Kidney (tissue), 22 donors: ENCODE measurements around the gene RASSF9. TPM values are rescaled to one million over a fixed set of nuclear protein-coding genes. Genes with fewer than 3 reads are reported as not detected.

ENCODE experiments used
- DNase-seq, 5 donors: peaks; one replicate each; pipeline ENCODE4 v3.0.0-alpha.2; 2013 to 2020
- FAIRE-seq: peaks from 2 replicates; lab custom pipeline; 2012; peaks lifted over from hg19 to GRCh38; lab: Jason Lieb, UNC
- H3K27ac ChIP-seq, 2 donors: one replicate each; pipeline ENCODE4 v1.7.0; 2013; ENCODE audit warnings: low read depth in 2 of 2, low read length in 2 of 2, inconsistent platforms in 1 of 2
- H3K27me3 ChIP-seq: one replicate; pipeline ENCODE4 v1.7.1; 2013; ENCODE audit warnings: low read length, inconsistent platforms; ENCODE audit not compliant: control insufficient read depth, insufficient read depth
- H3K36me3 ChIP-seq, 3 donors: one replicate each; pipeline versions ENCODE4 v1.7.0 to v1.7.1; 2013; ENCODE audit warnings: low read length in 3 of 3, control low read depth in 1 of 3, inconsistent platforms in 1 of 3; ENCODE audit not compliant: insufficient read depth in 3 of 3, control insufficient read depth in 2 of 3
- H3K4me1 ChIP-seq, 3 donors: one replicate each; pipeline versions ENCODE4 v1.7.0 to v1.7.1; 2013; ENCODE audit warnings: low read length in 3 of 3, inconsistent platforms in 1 of 3, low read depth in 1 of 3; ENCODE audit not compliant: control insufficient read depth in 2 of 3, insufficient read depth in 2 of 3
- H3K4me3 ChIP-seq, 3 donors: one replicate each; pipeline versions ENCODE4 v1.7.0 to v1.8.1; 2013; ENCODE audit warnings: low read length in 3 of 3, control low read depth in 1 of 3, inconsistent platforms in 1 of 3
- H3K9ac ChIP-seq, 3 donors: one replicate each; pipeline versions ENCODE4 v1.7.0 to v1.7.1; 2013; ENCODE audit warnings: low read length in 3 of 3, control low read depth in 1 of 3, inconsistent platforms in 1 of 3
- H3K9me3 ChIP-seq, 3 donors: one replicate each; pipeline versions ENCODE4 v1.7.0 to v1.7.1; 2013; ENCODE audit warnings: low read length in 3 of 3, control low read depth in 1 of 3, inconsistent platforms in 1 of 3; ENCODE audit not compliant: control insufficient read depth in 2 of 3, insufficient read depth in 1 of 3
- intact Hi-C: fragments of 100-400 bp; cut with DNase I; formaldehyde crosslinking; loops from one replicate; pipeline ENCODE4 v1.11.1; 2022
- long read RNA-seq, 10 donors: library from polyadenylated mRNA in 1 of 10; unstranded in 1 of 10; transcript quantifications; one replicate each; pipeline ENCODE4 v2.0.0 and lab custom pipeline, GENCODE V29; 2021 to 2026
- polyA plus RNA-seq: library from polyadenylated mRNA; stranded (reverse); fragments of 350-450 nt; fragmentation: Illumina TruSeq; extraction: RNeasy Lipid Tissue Mini Kit (QIAGEN cat#74804); gene quantifications from one replicate; pipeline ENCODE4 v1.2.3, GENCODE V29; 2014; ENCODE audit warnings: low read depth, low replicate concordance; ENCODE audit not compliant: insufficient read depth
- total RNA-seq: library from RNA; stranded (reverse); fragmentation: NEBNext Ultra II Directional; extraction: Animal tissue kit (Norgen Biotek cat#: 25700); gene quantifications from one replicate; pipeline ENCODE4 v1.2.1, GENCODE V29; 2021
- TF ChIP-seq, protein P1 (sequence below): IDR thresholded peaks from 3 replicates; pipeline ENCODE4 v1.5.1; 2012; ENCODE audit warnings: mild to moderate bottlenecking, moderate library complexity, borderline replicate concordance; ENCODE audit not compliant: insufficient read depth; ENCODE audit errors: extremely low read depth
- donor health status: control.
- donor health status: control.
- donor health status: control.
- donor health status: control.
- donor health status: control.
- donor health status: DM: yes; HTN: yes; CAD: no.
- donor health status: Normal renal cell carcinoma (clear cell type).

RASSF9 gene
- total RNA-seq (10.1 TPM), polyA plus RNA-seq (1.0 TPM)
- long read RNA-seq, donor 1, full-length matches to known transcripts: 5 of 5 reads
- long read RNA-seq, donor 1, partial matches to known transcripts: 0 of 5 reads
- long read RNA-seq, donor 1, other reads (novel, unspliced or antisense): 0 of 5 reads
- long read RNA-seq, donor 2, full-length matches to known transcripts: 8 of 8 reads
- long read RNA-seq, donor 2, partial matches to known transcripts: 0 of 8 reads
- long read RNA-seq, donor 2, other reads (novel, unspliced or antisense): 0 of 8 reads
- long read RNA-seq, donor 3, full-length matches to known transcripts: 4 of 4 reads
- long read RNA-seq, donor 3, partial matches to known transcripts: 0 of 4 reads
- long read RNA-seq, donor 3, other reads (novel, unspliced or antisense): 0 of 4 reads
- long read RNA-seq, donor 4, full-length matches to known transcripts: 3 of 3 reads
- long read RNA-seq, donor 4, partial matches to known transcripts: 0 of 3 reads
- long read RNA-seq, donor 4, other reads (novel, unspliced or antisense): 0 of 3 reads
- long read RNA-seq, donor 5, full-length matches to known transcripts: 1 of 1 reads
- long read RNA-seq, donor 5, partial matches to known transcripts: 0 of 1 reads
- long read RNA-seq, donor 5, other reads (novel, unspliced or antisense): 0 of 1 reads
- long read RNA-seq, donor 6, full-length matches to known transcripts: 5 of 5 reads
- long read RNA-seq, donor 6, partial matches to known transcripts: 0 of 5 reads
- long read RNA-seq, donor 6, other reads (novel, unspliced or antisense): 0 of 5 reads
- long read RNA-seq, donor 7, full-length matches to known transcripts: 2 of 3 reads
- long read RNA-seq, donor 7, partial matches to known transcripts: 0 of 3 reads
- long read RNA-seq, donor 7, other reads (novel, unspliced or antisense): 1 of 3 reads
- long read RNA-seq, donor 8, full-length matches to known transcripts: 3 of 3 reads
- long read RNA-seq, donor 8, partial matches to known transcripts: 0 of 3 reads
- long read RNA-seq, donor 8, other reads (novel, unspliced or antisense): 0 of 3 reads
- long read RNA-seq, donor 9, full-length matches to known transcripts: 1 of 1 reads
- long read RNA-seq, donor 9, partial matches to known transcripts: 0 of 1 reads
- long read RNA-seq, donor 9, other reads (novel, unspliced or antisense): 0 of 1 reads
- long read RNA-seq, donor 10, full-length matches to known transcripts: 7 of 7 reads
- long read RNA-seq, donor 10, partial matches to known transcripts: 0 of 7 reads
- long read RNA-seq, donor 10, other reads (novel, unspliced or antisense): 0 of 7 reads

DNA sequence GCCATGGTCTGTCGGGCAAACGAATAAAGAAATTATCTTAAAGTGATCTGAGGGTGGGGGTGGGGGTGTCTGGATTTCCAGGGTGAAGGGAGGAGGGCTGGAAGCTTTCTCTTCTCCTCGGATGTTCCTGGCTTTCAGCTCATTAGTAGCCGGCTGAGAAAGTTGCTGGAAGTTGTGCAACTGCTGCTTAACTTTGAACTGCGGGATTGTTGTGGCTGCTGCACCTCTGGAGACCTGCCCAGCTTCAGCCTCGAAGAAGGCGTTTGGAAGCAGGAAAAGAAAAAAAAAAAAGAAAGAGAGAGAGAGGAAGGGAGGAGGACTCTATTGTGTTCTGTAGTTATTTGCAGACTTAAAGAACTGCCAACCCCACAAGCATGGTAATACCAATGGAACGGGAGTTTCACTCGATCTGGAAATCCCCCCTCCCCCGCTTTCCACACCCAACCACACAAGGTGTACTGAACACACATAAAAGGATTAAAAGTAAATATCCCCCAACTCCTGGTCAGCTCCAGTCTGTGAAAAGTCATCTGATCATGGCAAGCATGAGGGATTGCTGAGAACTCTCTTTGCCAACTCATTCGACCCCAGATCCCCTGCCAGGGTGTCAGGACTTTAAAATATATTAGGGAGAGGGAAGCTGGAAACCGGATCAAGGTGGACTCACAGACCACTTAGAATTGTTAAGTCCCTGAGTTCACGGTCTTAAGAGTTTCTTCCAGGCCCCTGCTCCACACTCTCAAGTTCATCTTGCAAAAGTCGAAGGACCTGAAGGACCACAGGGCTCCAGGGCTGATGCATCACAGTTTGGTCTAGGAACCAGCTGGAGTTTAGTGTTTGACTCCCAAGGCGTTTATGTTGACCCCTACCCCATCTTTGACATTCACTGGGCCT is at the start of gene RASSF9:
RASSF9 (minus strand) TSS at position 213 of the 894 bp plus-strand sequence; CDS start at position 5, 208 bp downstream.
- intact Hi-C loops: no loop called here
- FAIRE-seq: no peak
- Histone ChIP-seq H3K27ac (peak within 1 kb of the TSS; percentile 28 to 86), H3K36me3 (no peaks in the 10 kb centered on the region), H3K4me3 (peak within 1 kb of the TSS; percentile 65 to 97 (median 80)), H3K4me1 (peaks cover 0 to 2% (median 0%) of the 10 kb centered on the region in 3 donors), H3K9me3 (no peaks in the 10 kb centered on the region), H3K9ac (peak within 1 kb of the TSS; percentile 69 to 96 (median 80)), H3K27me3 (no peaks in the 10 kb centered on the region)
- TF ChIP-seq, protein P1, sequence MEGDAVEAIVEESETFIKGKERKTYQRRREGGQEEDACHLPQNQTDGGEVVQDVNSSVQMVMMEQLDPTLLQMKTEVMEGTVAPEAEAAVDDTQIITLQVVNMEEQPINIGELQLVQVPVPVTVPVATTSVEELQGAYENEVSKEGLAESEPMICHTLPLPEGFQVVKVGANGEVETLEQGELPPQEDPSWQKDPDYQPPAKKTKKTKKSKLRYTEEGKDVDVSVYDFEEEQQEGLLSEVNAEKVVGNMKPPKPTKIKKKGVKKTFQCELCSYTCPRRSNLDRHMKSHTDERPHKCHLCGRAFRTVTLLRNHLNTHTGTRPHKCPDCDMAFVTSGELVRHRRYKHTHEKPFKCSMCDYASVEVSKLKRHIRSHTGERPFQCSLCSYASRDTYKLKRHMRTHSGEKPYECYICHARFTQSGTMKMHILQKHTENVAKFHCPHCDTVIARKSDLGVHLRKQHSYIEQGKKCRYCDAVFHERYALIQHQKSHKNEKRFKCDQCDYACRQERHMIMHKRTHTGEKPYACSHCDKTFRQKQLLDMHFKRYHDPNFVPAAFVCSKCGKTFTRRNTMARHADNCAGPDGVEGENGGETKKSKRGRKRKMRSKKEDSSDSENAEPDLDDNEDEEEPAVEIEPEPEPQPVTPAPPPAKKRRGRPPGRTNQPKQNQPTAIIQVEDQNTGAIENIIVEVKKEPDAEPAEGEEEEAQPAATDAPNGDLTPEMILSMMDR: no peak
- peak; percentile 60 to 86 (median 76) for DNase-seq

DNA sequence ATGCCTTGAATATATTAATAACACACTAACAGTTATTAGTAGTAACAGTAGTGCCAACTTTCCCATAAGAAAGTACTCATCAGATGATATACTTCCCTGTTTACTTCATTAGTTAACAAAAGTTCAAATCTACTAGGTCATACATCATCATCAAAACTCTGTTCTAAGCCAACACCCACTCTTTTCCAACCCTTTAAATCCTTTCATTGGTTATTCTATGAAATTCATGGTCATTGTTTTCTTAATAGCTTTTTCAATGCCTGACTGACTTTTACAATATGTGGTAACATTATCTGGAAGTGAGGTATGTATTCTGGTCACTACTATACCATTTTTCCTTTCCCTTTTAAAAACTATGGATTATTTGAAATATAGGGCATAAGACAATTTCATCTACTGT is 47.6 kb upstream of the RASSF9 start:
- no peaks in the 10 kb centered on the region for H3K27me3 ChIP-seq
- no peak for FAIRE-seq
- TF ChIP-seq, protein P1: no peak
- no peak for DNase-seq
- intact Hi-C loops: no loop called here
- H3K27ac ChIP-seq: no peak overlapping the region
- no peaks in the 10 kb centered on the region for H3K9me3 ChIP-seq
- H3K36me3 ChIP-seq: no peaks in the 10 kb centered on the region
- H3K4me1 ChIP-seq: no peaks in the 10 kb centered on the region
- H3K4me3 ChIP-seq: no peak overlapping the region
- H3K9ac ChIP-seq: no peak overlapping the region

DNA sequence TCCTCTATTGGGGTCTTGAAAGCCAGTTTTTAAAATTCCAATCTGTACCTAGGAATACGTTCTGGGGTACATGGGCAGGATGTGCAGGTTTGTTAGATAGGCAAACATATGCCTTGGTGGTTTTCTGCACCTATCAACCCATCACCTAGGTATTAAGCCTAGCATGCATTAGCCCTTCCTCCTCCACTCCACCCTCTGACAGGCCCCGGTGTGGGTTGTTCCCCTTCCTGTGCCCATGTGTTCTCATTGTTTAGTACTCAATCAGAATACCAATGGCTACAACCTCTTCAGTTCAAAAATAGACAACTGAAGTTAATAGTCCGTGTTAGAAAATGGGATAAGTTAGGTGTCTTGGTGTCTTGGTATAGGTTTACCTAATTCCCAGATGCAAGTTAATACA is 41.2 kb upstream of the RASSF9 start:
- intact Hi-C loops: loop anchor here (10.0 kb wide), 1 partner anchor 403 kb away; no protein-coding TSS in a partner anchor
- no peak overlapping the region for H3K4me3 ChIP-seq
- H3K9ac ChIP-seq: no peak overlapping the region
- no peaks in the 10 kb centered on the region for H3K4me1 ChIP-seq
- H3K27ac ChIP-seq: no peak overlapping the region
- H3K36me3 ChIP-seq: no peaks in the 10 kb centered on the region
- H3K27me3 ChIP-seq: no peaks in the 10 kb centered on the region
- no peak for DNase-seq
- H3K9me3 ChIP-seq: no peaks in the 10 kb centered on the region
- TF ChIP-seq, protein P1: no peak
- FAIRE-seq: no peak
